Kasumi-1 (cell line): ENCODE measurements around the gene WDR62.
"Not testable (repeated sequence)": the region's sequence is repeated elsewhere in the genome, so short reads cannot be mapped to it uniquely, and the experiment has no call there.

ENCODE experiments used
- DNase-seq, 2 experiments: peaks; one replicate each; lab custom pipeline; 2025; lab: John Stamatoyannopoulos, UW

WDR62 gene

DNA sequence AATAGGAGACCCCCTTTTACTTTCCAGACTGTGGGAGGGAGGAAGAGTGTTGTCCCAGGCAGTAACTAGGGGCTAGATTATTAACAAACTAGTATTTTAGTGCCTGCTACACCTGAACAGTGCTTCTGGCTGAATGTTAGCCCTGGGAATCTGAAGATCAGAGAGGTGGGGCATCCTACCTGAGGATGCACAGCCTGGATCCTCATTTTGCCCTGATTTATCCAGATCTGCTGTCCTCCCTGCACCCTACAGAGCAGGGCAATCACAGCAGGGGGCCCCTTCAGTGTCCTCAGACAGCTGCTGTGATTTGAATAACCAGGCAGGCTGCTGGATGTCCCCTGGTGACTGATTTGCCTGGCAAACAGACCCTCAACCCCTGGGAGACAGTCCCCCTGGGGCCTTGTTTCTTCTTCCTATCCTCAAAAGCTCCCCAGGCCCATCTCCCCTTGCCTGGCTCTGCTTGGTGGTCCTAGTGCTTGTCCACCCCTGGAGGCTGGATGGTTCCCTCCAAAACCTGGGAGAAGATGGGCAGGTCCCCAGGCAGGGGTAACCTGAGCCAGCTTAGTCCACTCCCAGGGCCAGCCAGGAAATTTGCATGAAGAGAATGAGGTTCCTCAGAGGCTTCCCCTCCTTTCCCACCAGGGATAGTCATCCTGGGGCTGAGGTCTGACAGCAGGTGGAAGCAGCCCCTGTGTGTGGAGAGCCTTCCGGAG is 55.9 kb downstream of the WDR62 start, which contains the start of gene OVOL3:
Gene OVOL3, plus strand, starts transcription at position 657 of the 713 bp plus-strand sequence. CDS start 60 bp downstream, outside the sequence.
- no peak for DNase-seq

DNA sequence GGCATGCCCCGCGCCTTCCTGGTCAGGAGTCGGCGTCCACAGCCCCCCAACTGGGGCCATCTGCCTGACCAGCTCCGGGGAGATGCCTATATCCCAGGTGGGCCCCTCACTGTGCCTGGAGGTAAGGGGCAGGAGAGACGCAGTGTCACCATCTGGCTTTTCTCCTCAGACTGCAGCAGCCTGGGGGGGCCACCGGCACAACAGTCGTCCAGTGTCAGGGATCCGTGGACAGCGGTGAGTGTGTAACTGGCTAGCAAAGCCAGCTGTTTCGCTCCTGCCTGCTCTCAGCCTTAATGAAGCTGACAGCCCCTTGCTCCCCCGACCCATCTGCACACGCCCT is 56.5 kb downstream of the WDR62 start:
- DNase-seq: no peak

DNA sequence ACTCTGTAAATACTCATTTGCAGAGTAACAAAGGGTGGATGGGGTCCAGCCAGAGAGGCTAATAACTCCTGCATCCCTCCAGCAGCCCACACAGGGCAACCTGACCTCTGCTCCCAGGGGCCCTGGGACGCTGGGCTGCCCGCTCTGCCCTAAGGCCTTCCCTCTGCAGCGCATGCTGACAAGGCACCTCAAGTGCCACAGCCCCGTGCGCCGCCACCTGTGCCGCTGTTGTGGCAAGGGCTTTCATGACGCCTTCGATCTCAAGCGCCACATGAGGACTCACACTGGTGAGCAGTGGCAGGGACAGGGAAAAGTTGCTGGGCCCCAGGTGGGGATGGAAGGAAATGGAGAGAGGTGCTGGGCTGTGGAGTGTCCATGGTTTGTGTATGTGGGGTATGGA is 58.0 kb downstream of the WDR62 start:
- no peak for DNase-seq

DNA sequence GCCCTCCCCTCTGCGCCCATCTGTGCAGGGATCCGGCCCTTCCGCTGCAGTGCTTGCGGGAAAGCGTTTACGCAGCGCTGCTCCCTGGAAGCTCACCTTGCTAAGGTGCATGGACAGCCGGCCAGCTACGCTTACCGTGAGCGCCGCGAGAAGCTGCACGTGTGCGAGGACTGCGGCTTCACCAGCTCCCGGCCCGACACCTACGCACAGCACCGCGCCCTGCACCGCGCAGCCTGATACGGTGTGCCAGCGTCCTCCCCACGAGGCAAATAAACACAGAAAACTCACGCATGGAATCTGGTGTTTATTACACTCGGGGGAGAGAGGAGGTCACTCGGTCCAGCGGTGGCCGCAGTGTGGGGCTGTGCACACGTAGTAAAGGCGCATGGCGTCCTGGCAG is 58.7 kb downstream of the WDR62 start:
- no peak for DNase-seq

DNA sequence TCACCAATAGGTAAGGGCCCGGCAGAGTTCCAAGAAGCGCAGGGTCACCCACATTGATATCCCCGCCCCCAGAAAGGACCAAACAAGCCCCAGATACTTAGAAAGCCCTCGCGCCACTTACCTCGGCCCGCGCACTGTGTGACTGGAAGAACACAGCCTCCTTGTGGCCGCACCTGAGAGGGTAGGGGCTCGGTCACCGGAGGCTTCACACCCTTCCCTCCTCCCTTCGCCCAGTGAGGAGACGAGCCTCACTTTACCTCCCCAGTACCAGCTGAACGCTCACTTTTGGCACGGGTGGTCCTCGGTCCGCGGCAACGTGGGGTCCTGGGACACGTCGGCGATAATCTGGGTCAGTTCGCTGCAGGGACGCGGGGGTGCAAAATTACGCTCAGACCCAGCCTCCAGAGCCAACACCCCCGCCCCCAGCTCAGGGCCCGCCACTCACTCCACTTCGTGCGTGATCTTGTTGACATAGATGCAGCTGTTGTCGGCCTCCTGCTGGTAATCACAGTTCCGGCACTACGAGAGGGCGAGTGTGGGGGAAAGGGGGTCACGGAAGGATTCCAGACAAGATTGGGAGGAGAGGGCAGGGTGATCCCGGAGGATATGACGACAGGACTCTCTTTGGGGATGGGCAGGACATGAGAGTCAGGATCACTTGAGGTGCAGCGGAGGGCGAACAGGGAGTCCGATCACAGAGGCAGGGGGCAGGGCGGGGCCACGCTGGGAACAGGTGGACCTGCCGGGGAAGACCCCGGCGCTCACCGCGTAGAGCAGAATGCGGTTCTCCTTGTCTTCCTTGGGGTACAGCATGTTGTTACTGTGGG is 59.4 kb downstream of the WDR62 start:
- DNase-seq: no peak

DNA sequence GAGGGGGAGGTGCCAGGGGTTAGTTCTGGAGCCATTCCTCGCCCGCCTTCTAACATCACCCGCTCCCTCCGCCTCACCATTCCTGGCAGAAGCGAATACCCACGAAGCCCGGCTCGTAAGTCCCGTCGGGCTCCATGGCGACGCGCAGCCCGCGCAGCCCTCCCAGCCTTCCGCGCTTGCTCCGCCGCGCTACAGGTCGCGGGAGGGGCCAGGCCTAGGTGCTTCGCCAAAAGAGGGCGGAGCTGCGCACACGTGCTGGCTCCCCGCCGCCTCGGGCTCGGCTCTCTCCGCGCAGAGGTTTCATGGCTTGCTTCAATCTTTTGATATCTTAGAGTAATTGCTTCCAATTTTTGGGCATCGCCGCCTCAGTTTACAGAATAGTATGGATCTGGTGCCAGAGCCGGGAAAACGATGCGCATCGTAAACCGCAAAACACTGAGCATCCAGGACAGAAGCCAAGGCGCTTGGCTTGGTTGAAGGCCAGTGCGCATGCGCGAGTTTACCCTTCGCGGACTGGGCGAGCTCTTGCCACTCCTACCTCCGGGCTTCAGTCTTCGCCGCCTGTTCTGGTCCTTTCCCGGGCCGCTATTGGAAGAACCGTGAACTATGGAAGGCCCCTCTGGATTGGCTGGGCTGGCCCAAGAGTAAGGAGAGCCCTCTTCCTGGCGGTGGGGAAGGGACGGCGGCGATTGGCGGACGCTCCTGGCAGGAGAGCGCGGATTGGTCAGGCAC is 60.2 kb downstream of the WDR62 start, which contains the start of gene POLR2I:
Gene POLR2I, minus strand, starts transcription at position 155 of the 732 bp plus-strand sequence. Its CDS starts 19 bp downstream, at position 136.
- DNase-seq: peak; percentile 100

DNA sequence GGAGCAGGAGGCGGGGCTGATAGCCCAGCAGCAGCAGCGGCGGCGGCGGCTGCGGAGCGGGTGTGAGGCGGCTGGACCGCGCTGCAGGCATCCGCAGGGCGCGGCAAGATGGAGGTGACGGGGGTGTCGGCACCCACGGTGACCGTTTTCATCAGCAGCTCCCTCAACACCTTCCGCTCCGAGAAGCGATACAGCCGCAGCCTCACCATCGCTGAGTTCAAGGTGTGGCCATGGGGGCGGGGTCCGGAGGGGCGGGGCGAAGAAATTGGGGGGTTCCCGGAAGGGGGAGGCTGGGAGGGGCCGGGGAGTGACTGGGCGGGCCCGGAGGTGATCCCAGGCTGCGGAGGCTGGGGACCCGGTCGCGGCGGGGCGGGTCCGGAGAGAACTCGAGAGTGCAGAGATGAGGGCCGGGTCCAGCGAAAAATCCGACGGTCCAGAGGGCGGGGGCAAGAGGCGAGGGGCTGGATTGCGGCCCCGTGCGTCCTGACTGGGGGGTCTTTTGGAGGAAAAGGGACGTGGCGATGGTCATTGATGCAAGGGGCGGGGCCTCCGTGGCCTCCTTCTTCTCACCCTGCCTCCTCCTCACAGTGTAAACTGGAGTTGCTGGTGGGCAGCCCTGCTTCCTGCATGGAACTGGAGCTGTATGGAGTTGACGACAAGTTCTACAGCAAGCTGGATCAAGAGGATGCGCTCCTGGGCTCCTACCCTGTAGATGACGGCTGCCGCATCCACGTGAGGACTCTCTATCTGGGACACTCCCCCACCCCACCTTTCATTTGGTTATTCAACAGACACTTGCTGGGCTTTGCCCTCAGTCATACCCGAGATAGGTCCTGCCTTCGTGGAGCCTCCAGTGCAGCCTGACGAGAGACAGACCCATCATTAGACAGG is 61.0 kb downstream of the WDR62 start, which contains the start of gene TBCB:
Gene TBCB, plus strand, starts transcription at position 16 of the 891 bp plus-strand sequence. Its CDS starts 93 bp downstream, at position 109.
- peak; percentile 54 to 79 for DNase-seq

DNA sequence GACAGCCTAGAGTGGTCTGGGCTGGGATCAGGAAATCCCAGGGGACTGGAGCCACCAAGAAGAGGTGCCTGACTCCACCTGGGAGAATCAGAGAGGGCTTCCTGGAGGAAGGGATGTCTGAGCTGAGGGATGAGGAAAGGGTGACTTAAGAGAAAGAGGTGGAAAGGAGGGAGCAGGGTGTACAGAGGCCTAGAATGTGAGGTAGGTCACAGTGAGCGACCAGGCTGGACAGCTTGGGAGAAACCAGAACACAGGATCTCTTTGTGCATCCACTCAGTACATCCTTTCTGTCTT is 61.6 kb downstream of the WDR62 start:
- DNase-seq: no peak

DNA sequence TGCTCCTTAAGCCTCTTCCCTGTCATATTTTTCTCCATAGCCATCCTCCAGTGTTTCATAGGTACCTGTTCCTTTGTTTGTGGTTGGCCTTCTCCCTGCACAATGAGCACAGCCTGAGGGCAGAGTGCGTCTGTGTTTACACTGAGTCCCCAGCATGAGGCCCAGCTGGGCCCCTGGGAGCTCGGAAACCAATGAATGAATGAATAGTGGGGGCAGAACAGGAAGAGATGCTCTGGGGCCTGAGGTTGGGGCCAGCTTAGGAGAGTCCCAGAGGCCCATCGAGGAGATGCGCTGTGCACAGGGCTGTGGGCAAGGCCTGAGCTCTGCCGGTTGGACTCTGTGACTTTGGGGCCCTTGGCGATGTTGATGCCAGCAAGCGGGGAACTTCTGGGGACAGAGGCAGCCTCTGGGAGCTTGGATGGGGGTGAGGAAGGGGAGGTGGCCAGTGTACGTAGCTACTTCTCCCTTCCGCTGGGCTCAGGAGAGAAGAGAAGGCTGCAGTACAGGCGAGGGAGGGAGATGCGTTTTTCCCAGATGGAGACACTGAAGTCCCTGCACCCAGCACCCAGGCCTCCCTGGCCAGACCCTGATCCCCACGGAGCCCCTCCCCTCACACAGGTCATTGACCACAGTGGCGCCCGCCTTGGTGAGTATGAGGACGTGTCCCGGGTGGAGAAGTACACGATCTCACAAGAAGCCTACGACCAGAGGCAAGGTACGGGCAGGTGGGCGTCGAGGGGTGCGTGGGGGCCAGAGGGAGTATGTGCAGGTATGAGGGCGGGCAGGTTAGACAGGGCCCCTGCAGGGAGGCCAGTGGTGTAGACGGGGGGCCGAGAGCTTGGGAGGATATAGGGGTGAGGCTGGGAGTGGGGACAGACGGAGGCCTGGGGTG is 65.6 kb downstream of the WDR62 start:
- DNase-seq: no peak

DNA sequence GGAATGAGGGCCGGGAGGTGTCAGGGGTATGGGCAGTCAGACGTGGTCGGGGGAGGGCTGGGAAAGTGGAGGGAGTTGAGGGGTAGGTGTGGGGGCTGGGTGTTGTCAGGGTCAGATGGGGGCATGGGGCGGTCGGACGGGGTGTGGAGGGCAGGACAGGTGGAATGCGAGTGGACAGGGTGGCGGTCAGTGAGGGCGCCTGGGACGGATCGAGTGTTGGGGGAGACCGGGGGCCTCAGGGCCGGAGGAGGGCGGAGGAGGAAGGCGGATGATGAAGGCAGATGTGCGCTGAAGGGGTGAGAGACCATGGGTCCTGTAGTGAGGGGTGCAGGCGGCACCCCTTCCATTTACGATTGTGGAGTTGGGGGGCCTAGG is 66.3 kb downstream of the WDR62 start:
- no peak for DNase-seq

DNA sequence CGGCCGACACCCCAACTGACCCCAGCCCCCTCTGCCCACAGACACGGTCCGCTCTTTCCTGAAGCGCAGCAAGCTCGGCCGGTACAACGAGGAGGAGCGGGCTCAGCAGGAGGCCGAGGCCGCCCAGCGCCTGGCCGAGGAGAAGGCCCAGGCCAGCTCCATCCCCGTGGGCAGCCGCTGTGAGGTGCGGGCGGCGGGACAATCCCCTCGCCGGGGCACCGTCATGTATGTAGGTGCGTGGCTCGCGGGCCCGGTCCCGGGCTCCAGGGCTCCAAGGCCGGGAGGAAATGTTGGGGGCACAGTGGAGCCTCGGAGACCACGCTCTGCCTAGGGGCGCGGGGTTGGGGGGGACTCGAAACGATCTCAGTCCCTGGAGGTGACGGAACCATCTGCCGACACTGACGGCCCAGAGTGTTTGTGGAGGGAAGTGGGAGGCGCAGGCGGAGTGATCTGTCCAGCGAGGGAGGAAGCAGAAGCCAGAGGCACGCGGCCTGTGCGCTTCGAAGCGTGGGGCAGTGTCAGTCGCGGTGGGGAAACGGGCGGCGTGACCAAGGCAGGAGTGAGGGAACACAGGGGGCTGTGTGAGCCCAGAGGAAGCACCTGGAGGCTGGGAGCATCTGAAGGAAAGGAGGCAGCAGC is 66.9 kb downstream of the WDR62 start:
- DNase-seq: peak; percentile 12 to 17

DNA sequence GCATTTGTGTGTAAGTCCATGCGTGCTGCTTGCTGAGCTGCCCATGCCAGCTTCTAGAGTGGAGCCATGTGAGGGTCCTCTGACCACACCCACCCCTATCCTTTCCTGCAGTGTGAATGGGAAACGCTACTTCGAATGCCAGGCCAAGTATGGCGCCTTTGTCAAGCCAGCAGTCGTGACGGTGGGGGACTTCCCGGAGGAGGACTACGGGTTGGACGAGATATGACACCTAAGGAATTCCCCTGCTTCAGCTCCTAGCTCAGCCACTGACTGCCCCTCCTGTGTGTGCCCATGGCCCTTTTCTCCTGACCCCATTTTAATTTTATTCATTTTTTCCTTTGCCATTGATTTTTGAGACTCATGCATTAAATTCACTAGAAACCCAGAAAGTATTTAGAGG is 70.9 kb downstream of the WDR62 start:
- no peak for DNase-seq

DNA sequence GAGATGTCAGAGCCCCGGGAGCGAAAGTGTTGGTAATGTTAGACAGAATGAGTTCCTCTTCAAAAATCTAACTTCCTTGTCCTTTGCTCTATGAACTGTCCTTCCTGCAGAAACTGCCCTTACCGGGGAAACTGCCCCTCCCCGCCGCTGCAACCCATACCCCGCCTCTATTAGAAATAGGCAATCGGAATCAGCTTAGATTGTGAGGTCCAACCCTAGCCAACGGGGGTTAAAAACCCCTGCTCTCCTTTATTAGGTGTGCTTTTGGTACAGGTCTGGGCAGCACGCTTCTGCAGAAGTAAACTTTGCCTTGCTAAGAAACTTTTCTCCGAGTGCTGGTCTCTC is 73.7 kb downstream of the WDR62 start:
- peak; percentile 85 to 86 for DNase-seq

DNA sequence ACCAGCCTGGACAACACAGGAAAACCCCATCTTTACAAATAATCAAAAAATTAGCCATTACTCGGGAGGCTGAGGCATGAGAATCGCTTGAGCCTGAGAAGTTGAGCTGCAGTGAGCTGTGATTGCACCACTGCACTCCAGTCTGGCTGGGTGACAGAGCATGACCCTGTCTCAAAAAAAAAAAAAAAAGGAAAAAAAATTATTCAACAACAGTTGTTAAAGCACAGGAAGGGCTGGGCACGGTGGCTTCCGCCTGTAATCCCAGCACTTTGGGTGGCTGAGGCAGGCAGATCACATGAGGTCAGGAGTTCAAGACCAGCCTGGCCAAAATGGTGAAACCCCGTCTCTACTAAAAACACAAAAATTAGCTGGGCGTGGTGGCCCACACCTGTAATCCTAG is 76.5 kb downstream of the WDR62 start:
- DNase-seq: not testable (repeated sequence)

DNA sequence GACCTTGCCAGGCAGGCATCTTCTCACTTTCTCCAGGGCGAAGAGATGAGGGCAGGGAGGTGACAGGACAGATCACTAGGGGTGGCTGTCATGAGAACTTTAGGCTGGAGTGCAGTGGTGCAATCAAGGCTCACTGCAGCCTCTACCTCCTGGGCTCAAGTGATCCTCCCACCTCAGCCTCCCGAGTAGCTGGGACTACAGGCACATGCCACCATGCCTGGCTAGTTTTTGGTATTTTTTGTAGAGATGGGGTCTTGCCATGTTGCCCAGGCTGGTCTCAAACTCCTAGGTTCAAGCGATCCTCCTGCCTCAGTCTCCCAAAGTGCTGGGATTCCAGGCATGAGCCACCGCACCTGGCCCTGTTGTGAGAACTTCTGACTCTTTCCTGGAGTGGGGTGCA is 80.2 kb downstream of the WDR62 start:
- DNase-seq: not testable (repeated sequence)

DNA sequence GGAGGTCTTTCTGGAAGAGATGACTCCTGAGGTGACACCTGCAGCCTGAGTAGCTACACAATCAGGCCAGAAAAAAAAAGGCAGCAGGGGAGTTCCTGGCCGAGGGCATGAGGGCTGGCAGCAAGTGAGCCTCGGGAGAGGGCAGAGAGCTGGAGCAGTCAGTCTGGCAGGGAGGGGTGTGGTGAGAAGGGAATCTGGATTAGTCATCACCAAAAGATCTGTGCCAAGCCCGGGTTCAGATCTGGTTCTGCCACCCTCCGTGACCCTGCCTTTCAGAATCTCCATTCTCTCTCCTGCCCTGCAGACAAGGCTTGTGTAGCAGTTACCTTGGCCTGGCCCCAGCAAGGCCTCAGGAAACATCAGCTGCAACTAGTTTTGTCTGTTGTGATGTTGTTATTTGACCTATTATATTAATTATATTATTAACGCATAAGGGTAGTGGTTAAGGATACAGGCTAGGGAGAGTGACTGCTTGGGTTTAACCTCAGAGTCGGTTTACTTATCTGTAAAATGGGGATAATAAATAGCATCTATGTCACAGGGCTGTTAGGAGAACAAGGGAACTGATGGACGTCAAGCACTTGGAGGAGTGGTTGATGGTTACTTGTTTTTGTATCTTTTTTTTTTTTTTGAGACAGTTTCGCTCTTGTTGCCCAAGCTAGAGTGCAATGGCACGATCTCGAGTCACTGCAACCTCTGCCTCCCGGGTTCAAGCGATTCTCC is 82.4 kb downstream of the WDR62 start:
- no peak for DNase-seq

DNA sequence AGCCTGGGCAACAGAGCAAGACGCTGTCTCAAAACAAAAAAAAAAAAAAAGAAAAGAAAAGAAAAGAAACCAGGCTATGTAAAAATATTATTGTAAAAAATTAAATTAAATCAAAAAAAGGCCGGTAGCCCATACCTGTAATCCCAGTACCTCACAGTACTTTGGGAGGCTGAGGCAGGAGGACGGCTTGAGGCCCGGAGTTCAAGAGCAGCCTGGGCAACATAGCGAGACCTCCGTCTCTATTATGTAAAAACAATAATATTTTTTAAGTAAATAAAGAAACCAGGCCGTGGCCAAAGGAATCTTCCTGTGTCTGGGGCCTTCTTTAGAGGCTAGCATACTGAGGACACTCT is 84.4 kb downstream of the WDR62 start:
- no peak for DNase-seq

DNA sequence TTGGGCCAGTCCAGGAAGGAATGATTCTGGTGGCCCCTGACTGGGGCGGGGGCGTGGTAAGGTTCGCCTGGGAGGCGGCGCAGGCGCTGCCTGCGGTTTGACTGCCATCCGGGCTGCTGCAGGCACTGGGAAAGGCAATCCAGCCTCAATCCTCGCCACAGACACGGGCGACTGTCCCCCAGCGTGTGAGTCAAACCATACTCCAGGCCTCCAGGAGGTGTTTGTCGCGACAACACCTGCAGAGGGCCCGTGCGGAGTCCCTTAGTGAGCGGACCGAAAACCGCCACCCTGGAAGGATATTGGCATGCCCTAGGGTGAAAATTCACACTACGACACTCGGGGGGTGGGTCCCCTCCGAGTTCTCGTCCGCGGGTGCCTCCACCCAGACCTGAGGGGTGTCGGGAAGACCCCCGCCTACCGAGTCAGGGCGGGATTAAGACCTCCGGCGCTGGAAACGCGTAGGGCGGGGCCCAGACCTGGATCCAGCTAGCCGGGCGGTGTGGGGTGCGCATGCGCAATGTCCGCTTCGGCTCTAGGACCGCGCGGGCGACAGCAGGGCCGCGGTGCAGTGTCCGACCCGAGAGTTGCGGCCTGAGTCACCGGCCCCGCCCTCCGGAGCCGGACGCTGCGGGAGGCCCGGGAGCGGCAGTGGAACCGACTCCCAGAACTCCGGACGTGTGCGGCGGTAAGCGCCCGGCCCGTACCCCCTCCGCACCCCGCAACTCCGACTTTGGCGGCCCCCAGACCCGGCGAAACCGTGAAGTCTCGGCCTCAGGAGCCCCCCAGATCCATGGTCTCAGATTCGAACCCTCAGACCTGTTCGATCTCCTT is 85.0 kb downstream of the WDR62 start, which contains the start of gene CAPNS1:
Gene CAPNS1, plus strand, starts transcription at position 594 of the 831 bp plus-strand sequence. CDS start 946 bp downstream, outside the sequence.
- DNase-seq: peak; percentile 79 to 90
